ENCODE results near the gene ROR1.

ROR1 gene

DNA sequence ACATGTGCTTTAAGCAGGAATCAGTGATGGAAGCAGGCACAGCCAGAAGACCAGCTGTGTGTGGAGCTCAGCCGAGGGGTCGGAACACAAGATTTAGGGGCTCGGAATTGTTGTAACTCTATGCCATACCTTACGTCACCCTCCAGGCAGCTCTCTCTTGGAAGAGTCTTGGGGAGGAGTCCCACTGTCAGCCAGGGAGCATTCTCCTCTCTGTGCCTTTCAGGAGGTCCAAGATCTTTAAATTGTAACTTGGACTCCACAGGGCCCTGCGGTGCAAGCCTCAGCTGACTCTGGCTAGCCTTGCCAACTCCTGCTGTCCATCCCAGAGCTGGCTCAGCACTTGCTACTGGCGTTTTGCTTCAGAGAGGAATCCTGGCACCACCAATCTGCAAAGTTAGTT lies 26.4 kb upstream of the ROR1 start:
- ChIA-PET POLR2A (no interaction called here), CTCF (interaction anchor here (0.5 to 1.9 kb wide), 2 partner anchors 55 to 174 kb away, joined by 3 to 5 read pairs; no protein-coding TSS in a partner anchor)
- peak; percentile 78 for TF ChIP-seq ZIC2 (tag by site-specific recombination; IDR thresholded peaks at IDR 0.05)
- no peak for TF ChIP-seq ZNF548 (tag by site-specific recombination; IDR thresholded peaks at IDR 0.05)

GRCh38 chr1:63748046-63748580 lies 25.7 kb upstream of the ROR1 start:
- CTCF ChIA-PET, result interaction anchor here (0.5 to 1.0 kb wide), 4 partner anchors 26 to 998 kb away, joined by 3 to 4 read pairs (median 3); partner anchors contain the start of gene ROR1
- Histone ChIP-seq H3K27ac (ENCODE audit: extremely low read depth, low read depth, low read length) (no peak overlapping the region), H3K36me3 (ENCODE audit: control insufficient read depth in 2 of 2, insufficient read depth in 1 of 2, low read length in 2 of 2) (no peaks in the 10 kb centered on the region), H3K4me3 (ENCODE audit: low read depth, low read length) (no peak overlapping the region), H3K4me1 (ENCODE audit: control insufficient read depth, insufficient read depth, low read length) (peaks cover 3% of the 10 kb centered on the region; the same call in 1 of the 2 replicates), H3K9me3 (ENCODE audit: control insufficient read depth, insufficient read depth, low read depth, low read length) (no peaks in the 10 kb centered on the region)
- no peak for TF ChIP-seq ZBTB8A (tag by site-specific recombination; IDR thresholded peaks at IDR 0.05)
- no peak for TF ChIP-seq INSM2 (tag by site-specific recombination; IDR thresholded peaks at IDR 0.05)
- TF ChIP-seq ZNF335 (tag by site-specific recombination; conservative IDR thresholded peaks at IDR 0.05), result no peak
- TF ChIP-seq ZNF248 (tag by site-specific recombination; IDR thresholded peaks at IDR 0.05), result no peak
- TF ChIP-seq, protein P1, sequence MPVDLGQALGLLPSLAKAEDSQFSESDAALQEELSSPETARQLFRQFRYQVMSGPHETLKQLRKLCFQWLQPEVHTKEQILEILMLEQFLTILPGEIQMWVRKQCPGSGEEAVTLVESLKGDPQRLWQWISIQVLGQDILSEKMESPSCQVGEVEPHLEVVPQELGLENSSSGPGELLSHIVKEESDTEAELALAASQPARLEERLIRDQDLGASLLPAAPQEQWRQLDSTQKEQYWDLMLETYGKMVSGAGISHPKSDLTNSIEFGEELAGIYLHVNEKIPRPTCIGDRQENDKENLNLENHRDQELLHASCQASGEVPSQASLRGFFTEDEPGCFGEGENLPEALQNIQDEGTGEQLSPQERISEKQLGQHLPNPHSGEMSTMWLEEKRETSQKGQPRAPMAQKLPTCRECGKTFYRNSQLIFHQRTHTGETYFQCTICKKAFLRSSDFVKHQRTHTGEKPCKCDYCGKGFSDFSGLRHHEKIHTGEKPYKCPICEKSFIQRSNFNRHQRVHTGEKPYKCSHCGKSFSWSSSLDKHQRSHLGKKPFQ (tag by site-specific recombination; IDR thresholded peaks at IDR 0.05), result no peak
- TF ChIP-seq ZNF510 (tag by site-specific recombination; IDR thresholded peaks at IDR 0.05; ENCODE audit: insufficient replicate concordance), result no peak
- no peak for TF ChIP-seq ZNF513 (tag by site-specific recombination; IDR thresholded peaks at IDR 0.05)
- TF ChIP-seq ZNF404 (tag by site-specific recombination; IDR thresholded peaks at IDR 0.05), result no peak
- no peak for TF ChIP-seq ZNF223 (tag by site-specific recombination; IDR thresholded peaks at IDR 0.05)
- TF ChIP-seq PRDM1 (tag by site-specific recombination; IDR thresholded peaks at IDR 0.05), result no peak
- POLR2A ChIA-PET, result no interaction called here

More for the DNA sequence above, 26.4 kb upstream of the ROR1 start:
- Histone ChIP-seq H3K9me3 (ENCODE audit: control insufficient read depth, insufficient read depth, low read depth, low read length) (no peaks in the 10 kb centered on the region), H3K27ac (ENCODE audit: extremely low read depth, low read depth, low read length) (no peak overlapping the region; the same call in 1 of the 2 replicates), H3K4me1 (ENCODE audit: control insufficient read depth, insufficient read depth, low read length) (peaks cover 3% of the 10 kb centered on the region; the same call in 1 of the 2 replicates), H3K4me3 (ENCODE audit: low read depth, low read length) (no peak overlapping the region), H3K36me3 (ENCODE audit: control insufficient read depth in 2 of 2, insufficient read depth in 1 of 2, low read length in 2 of 2) (no peaks in the 10 kb centered on the region)

DNA sequence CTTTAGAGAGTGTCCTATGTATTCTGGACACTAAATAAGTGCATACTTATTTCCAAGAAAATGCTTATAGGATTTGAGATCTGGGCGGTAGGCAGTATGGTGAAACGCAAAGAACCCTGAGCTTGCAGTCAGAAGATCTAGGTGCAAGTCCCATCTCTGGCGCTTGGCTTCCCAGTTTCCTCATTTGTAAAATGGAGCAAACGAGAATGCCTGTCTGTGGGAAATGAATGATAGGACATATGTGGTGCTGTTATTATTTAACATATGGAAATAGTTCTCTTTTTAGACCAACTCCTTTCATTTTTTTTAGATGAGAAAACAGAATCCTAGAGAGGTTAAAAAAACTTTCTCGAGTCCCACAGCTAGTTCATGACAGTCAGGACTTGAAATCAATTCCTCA lies 25.2 kb upstream of the ROR1 start:
- ChIA-PET CTCF (interaction anchor here (0.6 to 1.0 kb wide), 3 partner anchors 25 to 997 kb away, joined by 3 to 4 read pairs (median 3); partner anchors contain the start of gene ROR1), POLR2A (no interaction called here)
- no peaks in the 10 kb centered on the region for H3K36me3 ChIP-seq (ENCODE audit: control insufficient read depth in 2 of 2, insufficient read depth in 1 of 2, low read length in 2 of 2)
- H3K4me1 ChIP-seq (ENCODE audit: control insufficient read depth, insufficient read depth, low read length), result peaks cover 3% of the 10 kb centered on the region; the same call in 1 of the 2 replicates
- no peak for TF ChIP-seq ZNF211 (tag by site-specific recombination; IDR thresholded peaks at IDR 0.05; ENCODE audit: low read depth)
- no peak for TF ChIP-seq ZNF658 (tag by site-specific recombination; IDR thresholded peaks at IDR 0.05)
- no peak for TF ChIP-seq ZNF157 (tag by site-specific recombination; IDR thresholded peaks at IDR 0.05)
- TF ChIP-seq GLI4 (tag by site-specific recombination; IDR thresholded peaks at IDR 0.05), result no peak
- TF ChIP-seq, protein P2, sequence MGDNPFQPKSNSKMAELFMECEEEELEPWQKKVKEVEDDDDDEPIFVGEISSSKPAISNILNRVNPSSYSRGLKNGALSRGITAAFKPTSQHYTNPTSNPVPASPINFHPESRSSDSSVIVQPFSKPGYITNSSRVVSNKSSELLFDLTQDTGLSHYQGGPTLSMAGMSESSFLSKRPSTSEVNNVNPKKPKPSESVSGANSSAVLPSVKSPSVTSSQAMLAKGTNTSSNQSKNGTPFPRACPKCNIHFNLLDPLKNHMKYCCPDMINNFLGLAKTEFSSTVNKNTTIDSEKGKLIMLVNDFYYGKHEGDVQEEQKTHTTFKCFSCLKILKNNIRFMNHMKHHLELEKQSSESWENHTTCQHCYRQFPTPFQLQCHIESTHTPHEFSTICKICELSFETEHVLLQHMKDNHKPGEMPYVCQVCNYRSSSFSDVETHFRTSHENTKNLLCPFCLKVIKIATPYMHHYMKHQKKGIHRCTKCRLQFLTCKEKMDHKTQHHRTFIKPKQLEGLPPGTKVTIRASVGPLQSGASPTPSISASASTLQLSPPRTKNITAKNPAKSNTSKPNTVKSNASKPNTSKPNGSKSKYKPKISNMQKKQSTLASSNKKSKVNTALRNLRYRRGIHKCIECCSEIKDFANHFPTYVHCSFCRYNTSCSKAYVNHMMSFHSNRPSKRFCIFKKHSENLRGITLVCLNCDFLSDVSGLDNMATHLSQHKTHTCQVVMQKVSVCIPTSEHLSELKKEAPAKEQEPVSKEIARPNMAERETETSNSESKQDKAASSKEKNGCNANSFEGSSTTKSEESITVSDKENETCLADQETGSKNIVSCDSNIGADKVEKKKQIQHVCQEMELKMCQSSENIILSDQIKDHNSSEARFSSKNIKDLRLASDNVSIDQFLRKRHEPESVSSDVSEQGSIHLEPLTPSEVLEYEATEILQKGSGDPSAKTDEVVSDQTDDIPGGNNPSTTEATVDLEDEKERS (tag by site-specific recombination; IDR thresholded peaks at IDR 0.05), result no peak
- no peak for TF ChIP-seq ZBTB20 (tag by site-specific recombination; IDR thresholded peaks at IDR 0.05)
- no peak for TF ChIP-seq ZNF660 (tag by site-specific recombination; IDR thresholded peaks at IDR 0.05)
- TF ChIP-seq KLF16 (tag by site-specific recombination; IDR thresholded peaks at IDR 0.05), result no peak
- no peak for TF ChIP-seq ZNF16 (tag by site-specific recombination; IDR thresholded peaks at IDR 0.05; ENCODE audit: low read depth)
- no peaks in the 10 kb centered on the region for H3K9me3 ChIP-seq (ENCODE audit: control insufficient read depth, insufficient read depth, low read depth, low read length)
- no peak overlapping the region for H3K4me3 ChIP-seq (ENCODE audit: low read depth, low read length)
- no peak overlapping the region for H3K27ac ChIP-seq (ENCODE audit: extremely low read depth, low read depth, low read length)

Measured in HEK293 (cell line).